ENCODE results near the gene CELSR1.
"Not testable (repeated sequence)": the region's sequence is repeated elsewhere in the genome, so short reads cannot be mapped to it uniquely, and the experiment has no call there.

CELSR1 gene

DNA sequence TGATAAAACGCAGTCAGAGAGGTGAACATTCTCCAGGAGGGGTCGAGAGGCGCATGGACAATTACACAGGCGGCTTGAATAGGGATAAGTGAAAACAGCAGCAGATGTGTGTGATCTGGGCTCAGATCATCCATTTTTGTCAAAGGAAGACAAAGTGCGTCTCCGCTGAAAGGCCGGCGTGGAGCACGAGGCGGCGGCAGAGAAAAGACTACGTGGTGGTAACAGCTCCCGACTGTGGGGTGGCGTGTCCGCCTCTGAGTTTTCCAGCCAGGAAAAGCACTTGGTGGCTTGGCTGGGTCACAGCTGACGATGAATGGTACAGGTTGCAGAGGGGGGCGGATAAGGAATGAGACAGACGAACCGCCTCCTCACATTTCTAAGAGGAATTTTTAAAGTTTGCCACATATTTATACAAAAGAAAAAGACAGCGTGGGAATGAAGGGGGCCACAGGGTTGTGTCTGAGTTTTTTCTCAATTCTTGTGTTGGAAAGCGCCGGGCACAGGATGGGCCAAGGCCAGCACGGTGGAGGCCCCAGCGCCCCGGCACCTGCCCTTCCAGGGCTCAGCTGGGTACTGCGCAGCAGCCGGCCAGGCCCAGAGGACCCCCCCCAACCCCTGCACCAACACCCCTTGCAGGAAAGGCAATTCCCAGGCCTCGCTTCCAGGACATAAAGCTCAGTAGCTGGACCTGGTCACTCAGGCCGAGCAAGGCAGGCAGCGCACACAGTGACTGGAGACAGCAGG lies 121.5 kb downstream of the CELSR1 start:
- DNase-seq = no peak

- no peak for DNase-seq
Measured at GRCh38 chr22:46414704-46415103, 122.7 kb downstream of the CELSR1 start.

GRCh38 chr22:46413725-46414379 lies 123.6 kb downstream of the CELSR1 start:
- no peak for DNase-seq

GRCh38 chr22:46411347-46411746 lies 126.1 kb downstream of the CELSR1 start:
- DNase-seq = no peak

GRCh38 chr22:46410291-46410808 lies 127.1 kb downstream of the CELSR1 start:
- no peak for DNase-seq

DNA sequence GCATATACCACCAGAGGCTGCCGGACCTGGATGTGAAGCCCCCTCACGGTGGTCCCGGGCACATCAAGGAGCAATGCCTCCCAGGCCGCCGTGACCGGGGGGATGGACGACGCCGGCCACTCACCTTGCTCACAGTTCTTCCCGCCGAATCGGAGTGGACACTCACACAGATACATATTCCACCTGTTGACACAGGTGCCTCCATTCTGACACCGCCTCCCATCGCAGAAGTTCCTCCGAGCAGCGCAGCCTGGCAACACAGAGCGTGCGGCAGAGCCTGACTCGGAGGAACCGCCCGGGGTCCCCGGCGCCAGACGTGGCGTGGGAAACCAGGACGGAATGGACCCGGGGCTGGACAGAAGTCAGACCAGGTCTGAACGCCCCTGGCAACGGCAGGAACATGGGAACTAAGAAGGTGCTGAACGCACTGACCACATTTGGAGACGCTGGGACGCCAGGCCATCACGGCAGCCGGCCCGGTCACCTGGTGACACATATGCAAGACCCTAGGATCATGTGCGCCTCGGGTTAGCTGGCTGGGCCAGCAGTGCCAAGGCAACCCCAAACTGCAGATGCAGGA lies 127.7 kb downstream of the CELSR1 start:
- no peak for DNase-seq

- no peak for DNase-seq
Measured at GRCh38 chr22:46408568-46409506, 128.6 kb downstream of the CELSR1 start.

DNA sequence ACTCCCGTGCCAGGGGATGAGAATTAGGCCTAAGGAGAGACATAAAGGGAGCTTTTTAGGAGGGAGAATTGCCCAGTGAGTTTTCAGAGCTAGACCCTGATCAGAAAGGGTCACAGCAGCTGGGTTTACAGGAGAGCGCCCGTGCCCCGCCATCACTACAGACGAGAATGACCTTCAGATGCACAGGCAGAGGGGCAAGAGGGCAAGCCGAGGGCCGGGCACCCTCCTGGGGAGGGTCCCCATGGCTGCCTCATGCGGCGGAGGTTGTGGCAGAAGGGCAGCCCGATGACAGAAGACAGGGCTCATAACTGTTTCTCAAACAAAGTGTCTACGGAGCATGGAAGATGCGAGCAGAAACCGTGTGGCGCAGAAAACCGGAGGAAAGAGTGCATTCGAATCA lies 129.7 kb downstream of the CELSR1 start:
- no peak for DNase-seq

- no peak for DNase-seq
Measured at GRCh38 chr22:46406791-46407190, 130.6 kb downstream of the CELSR1 start.

DNA sequence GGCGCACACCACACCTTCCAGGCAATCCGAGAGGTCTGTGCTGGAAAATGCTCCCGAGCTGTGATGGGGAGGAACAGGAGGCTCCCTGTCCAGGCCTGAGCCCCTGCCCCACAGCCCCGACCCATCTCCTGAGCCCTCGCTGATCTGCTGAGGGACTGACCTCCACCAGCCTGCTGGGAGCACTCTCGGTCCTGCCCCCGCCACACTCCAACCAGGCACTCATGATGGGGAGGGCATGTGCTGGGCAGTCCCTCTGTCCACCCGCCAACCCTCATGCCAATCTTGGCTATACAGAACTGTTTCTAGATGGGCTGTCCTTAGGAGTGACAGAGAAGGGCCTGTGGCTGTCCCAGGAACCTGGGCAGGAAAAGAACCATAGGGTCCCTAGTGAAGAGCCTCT lies 131.1 kb downstream of the CELSR1 start:
- no peak for DNase-seq

DNA sequence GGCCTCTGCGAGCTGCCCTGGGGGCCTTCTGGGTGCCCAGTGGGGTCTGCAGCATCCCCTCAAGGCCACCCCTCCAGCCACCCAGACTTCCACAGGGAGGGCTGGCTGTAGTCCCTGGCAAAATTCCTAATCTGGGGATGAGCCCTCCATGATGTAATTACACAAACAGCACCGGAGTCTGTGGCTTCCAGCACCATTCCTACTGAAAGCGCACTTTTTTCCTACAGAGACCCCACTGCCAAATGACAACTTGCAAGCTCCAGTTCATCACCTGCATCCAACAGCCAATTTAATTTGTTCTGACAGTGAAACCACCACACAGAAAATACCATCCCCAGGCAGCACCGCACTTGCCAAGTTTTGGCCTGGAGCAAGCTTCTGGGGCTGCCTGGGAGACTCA lies 131.5 kb downstream of the CELSR1 start:
- DNase-seq = no peak

GRCh38 chr22:46403880-46404279 lies 133.5 kb downstream of the CELSR1 start:
- DNase-seq = not testable (repeated sequence)

DNA sequence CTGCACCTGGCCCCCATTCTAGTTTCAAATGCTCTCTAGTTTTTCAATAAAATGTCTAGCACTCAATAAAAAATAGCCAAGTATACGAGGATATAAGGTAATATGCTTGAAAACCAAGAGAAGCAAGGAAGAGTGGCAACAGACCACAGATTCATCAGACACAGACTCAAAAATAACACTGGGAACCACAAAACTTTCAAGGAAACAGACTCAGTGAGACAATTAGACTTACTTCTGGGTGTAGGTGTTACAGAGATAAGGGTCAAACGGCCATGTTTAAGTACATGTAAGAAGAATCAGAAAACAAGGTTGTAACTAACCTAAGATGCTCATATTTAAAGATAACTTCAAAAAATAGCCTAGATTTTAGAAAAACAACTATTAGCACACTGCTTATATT lies 134.9 kb downstream of the CELSR1 start:
- DNase-seq = no peak

GRCh38 chr22:46401370-46401769 lies 136.1 kb downstream of the CELSR1 start:
- DNase-seq = no peak

DNA sequence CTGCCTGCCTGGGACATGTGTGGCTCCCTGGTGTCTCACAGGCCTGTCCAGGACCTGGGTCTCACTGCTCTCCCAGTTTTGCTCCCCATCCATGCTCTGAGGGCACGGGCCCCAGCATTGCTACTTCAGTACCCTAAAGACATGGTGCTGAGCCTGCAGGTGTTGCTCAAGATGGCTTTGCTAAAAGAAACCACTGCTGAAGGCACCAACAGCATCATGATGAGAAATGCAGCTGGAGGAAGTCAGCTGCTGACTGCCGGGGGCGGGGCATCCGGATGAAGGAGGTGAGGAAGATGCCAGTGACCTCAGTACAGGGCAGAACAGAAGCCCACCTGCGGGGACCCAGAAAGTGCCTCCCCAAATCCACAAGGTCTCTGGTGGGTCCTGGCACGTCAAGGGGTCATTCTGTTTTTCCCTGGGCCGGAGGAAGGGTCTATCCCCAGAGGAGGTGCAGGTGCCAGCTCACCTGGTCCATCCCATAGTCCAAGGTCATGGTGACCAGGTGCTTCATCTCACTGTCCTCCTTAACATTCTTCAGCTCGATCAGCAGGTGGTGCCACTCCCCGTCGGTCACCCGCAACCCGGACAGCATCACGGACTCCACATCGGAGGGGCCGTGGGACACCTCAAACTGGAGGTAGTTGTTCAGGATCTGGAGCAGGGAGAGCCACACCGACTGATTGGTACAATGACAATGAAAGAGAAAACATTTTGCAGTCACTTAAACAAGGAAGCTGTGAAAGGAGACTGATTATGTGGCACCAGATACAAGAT lies 138.0 kb downstream of the CELSR1 start:
- no peak for DNase-seq

- DNase-seq = no peak
Measured at GRCh38 chr22:46397951-46398350, 139.5 kb downstream of the CELSR1 start.

DNA sequence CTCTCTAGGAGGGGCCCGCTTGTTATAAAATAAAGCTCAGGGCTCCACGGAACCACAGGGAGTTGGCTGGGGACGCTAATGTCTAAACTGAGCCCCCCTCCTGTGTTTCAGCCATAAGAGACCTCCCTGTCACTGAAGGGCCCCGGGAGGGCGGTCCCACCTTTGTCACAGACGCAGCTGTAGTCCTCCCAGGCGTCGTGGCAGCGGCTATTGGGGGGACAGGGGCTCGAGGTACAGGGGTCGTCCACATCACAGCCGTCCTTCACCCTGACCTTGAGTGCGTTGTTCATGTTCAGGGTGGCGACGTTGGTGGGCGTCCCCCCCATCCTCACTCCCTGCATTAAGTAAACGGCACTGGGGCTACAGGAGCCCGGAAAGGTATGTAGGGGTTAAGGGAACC lies 139.9 kb downstream of the CELSR1 start:
- DNase-seq = no peak

GRCh38 chr22:46397049-46397448 lies 140.4 kb downstream of the CELSR1 start:
- DNase-seq = not testable (repeated sequence)

- no peak for DNase-seq
Measured at GRCh38 chr22:46395145-46395544, 142.3 kb downstream of the CELSR1 start.

DNA sequence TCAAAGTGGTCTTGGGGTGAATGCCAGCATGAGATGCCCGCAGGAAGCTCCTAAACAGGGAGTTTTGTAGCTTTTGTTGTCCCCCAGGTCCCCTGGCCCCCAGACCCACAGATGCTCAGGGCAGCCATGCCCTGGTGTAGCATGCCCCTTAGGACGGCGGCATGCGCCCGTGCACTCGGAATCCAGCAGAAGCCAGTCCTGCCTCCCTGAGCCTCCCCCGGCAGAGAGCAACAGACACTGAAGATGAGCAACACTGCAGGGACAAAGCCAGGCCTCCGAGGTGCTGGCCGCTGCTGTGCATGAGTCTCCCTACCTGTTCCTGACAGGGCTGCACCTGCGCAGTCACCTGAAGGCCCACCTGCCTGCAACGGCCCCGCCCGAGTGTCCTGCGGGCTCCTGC lies 142.8 kb downstream of the CELSR1 start:
- no peak for DNase-seq

DNA sequence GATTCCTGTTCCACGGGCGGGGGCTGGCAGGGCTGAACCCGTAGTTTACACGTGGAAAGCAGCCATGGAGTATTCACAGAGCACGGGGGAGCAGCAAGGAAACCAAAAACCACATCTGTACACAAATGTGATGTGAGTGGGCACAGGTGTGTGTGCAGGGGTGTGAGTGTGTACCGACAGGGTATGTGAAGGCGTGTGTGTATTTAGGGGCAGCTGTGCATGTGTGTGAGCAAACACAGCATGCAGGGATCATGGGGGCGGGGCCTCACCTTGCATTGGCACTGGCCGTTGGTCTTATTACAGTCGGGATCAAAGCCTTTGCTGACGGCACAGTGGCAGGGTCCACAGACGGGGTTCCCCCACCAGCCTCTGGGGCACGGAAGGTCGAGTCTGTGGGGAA lies 143.5 kb downstream of the CELSR1 start:
- DNase-seq = no peak

Measured in cortex of kidney (tissue), 1 donor.